GM12892 (cell line): ENCODE data around the gene KRTAP4-6.

Experiments
- POLR2A ChIP-seq: IDR thresholded peaks from 2 replicates; pipeline ENCODE4 v1.6.1; 2011; ENCODE audit warnings: low read depth, low read length, control low read depth
- POLR2AphosphoS5 ChIP-seq: IDR thresholded peaks from 2 replicates; pipeline ENCODE4 v1.6.1; 2011; ENCODE audit warnings: low read depth, low read length, control low read depth
- TAF1 ChIP-seq: IDR thresholded peaks from 2 replicates; pipeline ENCODE4 v1.6.1; 2011; ENCODE audit warnings: low read depth, mild to moderate bottlenecking, control low read depth, low read length, borderline replicate concordance

- no peak for TF ChIP-seq POLR2A
- no peak for TF ChIP-seq POLR2AphosphoS5
- TF ChIP-seq TAF1 = no peak
Measured at GRCh38 chr17:41140360-41141131, at the start of gene KRTAP4-6.
